ENCODE results near the gene MMP8. TPM values are rescaled to one million over a fixed set of nuclear protein-coding genes. Genes with fewer than 3 reads are reported as not detected.

Gene MMP8
- total RNA-seq, 1 experiment from 2014 or later, result not detected

DNA sequence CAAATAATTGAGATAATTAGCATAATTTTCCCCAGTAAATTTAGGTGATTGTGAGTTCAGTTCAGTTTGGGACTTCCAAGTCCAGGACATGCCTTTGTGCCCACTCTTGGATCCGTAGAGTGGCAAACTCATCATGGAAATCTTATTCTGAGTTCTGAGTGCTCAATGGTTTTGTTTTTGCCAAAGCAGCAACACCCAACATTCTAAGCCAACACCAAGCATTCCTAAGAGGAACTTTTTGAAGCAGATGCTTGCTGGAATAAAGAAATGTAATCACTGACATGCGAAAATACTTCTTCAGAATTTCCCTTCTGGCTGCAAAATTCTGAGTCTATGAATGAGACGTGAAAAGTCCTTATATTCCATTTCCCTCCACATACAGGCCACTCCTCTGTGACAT, 29.6 kb downstream of the MMP8 start:
- H3K23me2 ChIP-seq (ENCODE audit: insufficient read length, low read depth, low read length, poor library complexity, severe bottlenecking), result no peaks in the 10 kb centered on the region
- no peaks in the 10 kb centered on the region for H3K27me3 ChIP-seq (ENCODE audit: insufficient read depth, low read length)
- no peaks in the 10 kb centered on the region for H3K4me1 Mint-ChIP-seq
- no peak for DNase-seq
- H4K20me1 ChIP-seq (ENCODE audit: control insufficient read depth, insufficient read depth, insufficient read length), result no peaks in the 10 kb centered on the region
- no peak overlapping the region for H3K27ac ChIP-seq (ENCODE audit: insufficient read length, low read depth, low read length)
- H4K91ac ChIP-seq (ENCODE audit: insufficient read length, low read depth, low read length), result no peak overlapping the region
- no peak overlapping the region for H2BK15ac ChIP-seq (ENCODE audit: low read depth, low read length)
- no peak overlapping the region for H2BK5ac ChIP-seq (ENCODE audit: insufficient read length, low read length)
- no peaks in the 10 kb centered on the region for H3K9me3 Mint-ChIP-seq
- WGBS (ENCODE audit: extremely low coverage, insufficient read length, low lambda C conversion rate), result no CpG with 5 or more reads among the region's 3 CpGs
- no peaks in the 10 kb centered on the region for H3K36me3 Mint-ChIP-seq (ENCODE audit: insufficient read depth in 1 of 3, low read depth in 3 of 3)
- H3K79me2 ChIP-seq (ENCODE audit: insufficient read depth, low read length), result no peaks in the 10 kb centered on the region
- H3K56ac ChIP-seq (ENCODE audit: insufficient read length, low read depth, low read length), result no peak overlapping the region
- H4K8ac ChIP-seq (replicated peaks; ENCODE audit: insufficient read length, low read depth, low read length), result no peak overlapping the region
- no peaks in the 10 kb centered on the region for H3K79me1 ChIP-seq (ENCODE audit: insufficient read depth, low read depth, low read length, poor library complexity, severe bottlenecking)
- H3K4ac ChIP-seq (ENCODE audit: low read depth, low read length), result no peak overlapping the region
- no peak overlapping the region for H3K23ac ChIP-seq (ENCODE audit: insufficient read length, low read depth, low read length)
- no peak overlapping the region for H3K14ac ChIP-seq (ENCODE audit: insufficient read depth, low read length)
- no peak overlapping the region for H3K27ac Mint-ChIP-seq
- TF ChIP-seq, protein P1, sequence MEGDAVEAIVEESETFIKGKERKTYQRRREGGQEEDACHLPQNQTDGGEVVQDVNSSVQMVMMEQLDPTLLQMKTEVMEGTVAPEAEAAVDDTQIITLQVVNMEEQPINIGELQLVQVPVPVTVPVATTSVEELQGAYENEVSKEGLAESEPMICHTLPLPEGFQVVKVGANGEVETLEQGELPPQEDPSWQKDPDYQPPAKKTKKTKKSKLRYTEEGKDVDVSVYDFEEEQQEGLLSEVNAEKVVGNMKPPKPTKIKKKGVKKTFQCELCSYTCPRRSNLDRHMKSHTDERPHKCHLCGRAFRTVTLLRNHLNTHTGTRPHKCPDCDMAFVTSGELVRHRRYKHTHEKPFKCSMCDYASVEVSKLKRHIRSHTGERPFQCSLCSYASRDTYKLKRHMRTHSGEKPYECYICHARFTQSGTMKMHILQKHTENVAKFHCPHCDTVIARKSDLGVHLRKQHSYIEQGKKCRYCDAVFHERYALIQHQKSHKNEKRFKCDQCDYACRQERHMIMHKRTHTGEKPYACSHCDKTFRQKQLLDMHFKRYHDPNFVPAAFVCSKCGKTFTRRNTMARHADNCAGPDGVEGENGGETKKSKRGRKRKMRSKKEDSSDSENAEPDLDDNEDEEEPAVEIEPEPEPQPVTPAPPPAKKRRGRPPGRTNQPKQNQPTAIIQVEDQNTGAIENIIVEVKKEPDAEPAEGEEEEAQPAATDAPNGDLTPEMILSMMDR (conservative IDR thresholded peaks at IDR 0.05), result no peak
- no peak overlapping the region for H2AFZ ChIP-seq (ENCODE audit: low read length)
- H4K5ac ChIP-seq (ENCODE audit: insufficient read length, low read depth, low read length), result no peak overlapping the region
- H2BK20ac ChIP-seq (ENCODE audit: low read depth, low read length, poor library complexity, severe bottlenecking), result no peak overlapping the region
- H2AK5ac ChIP-seq (ENCODE audit: insufficient read length, low read length), result no peak overlapping the region
- no peak overlapping the region for H2BK120ac ChIP-seq (ENCODE audit: low read depth, low read length, poor library complexity, severe bottlenecking)
- H3K4me1 ChIP-seq (ENCODE audit: insufficient read depth, low read length), result no peaks in the 10 kb centered on the region
- no peaks in the 10 kb centered on the region for H3K9me3 ChIP-seq (ENCODE audit: control insufficient read depth, low read depth, low read length)
- no peak overlapping the region for H3K9ac ChIP-seq (ENCODE audit: extremely low read depth, insufficient read length, low read length)
- no peak overlapping the region for H3K4me3 Mint-ChIP-seq
- H3T11ph ChIP-seq (ENCODE audit: low read length), result no peak overlapping the region
- no peak overlapping the region for H3K18ac ChIP-seq (ENCODE audit: insufficient read length, low read depth, low read length)
- H3K4me2 ChIP-seq (ENCODE audit: insufficient read depth, insufficient read length, low read length), result no peak overlapping the region
- no peaks in the 10 kb centered on the region for H3K27me3 Mint-ChIP-seq (ENCODE audit: low read depth)
- no peak overlapping the region for H2BK12ac ChIP-seq (ENCODE audit: insufficient read length, low read depth, low read length)
